Measurements from ENCODE around the gene ADRA2B.

- TF ChIP-seq CTCF (optimal IDR thresholded peaks at IDR 0.05 in 1 of 3, IDR thresholded peaks at IDR 0.05 in 1 of 3, conservative IDR thresholded peaks at IDR 0.05 in 1 of 3; ENCODE audit: extremely low read depth in 1 of 3, insufficient read depth in 2 of 3, low read length in 3 of 3) (no peak), EZH2 (IDR thresholded peaks at IDR 0.05; ENCODE audit: low read length) (no peak)
Measured at GRCh38 chr2:96075199-96075771, 41.1 kb downstream of the ADRA2B start.
